Small intestine (tissue), 7 donors: Measurements from ENCODE around the gene SRMS. TPM values are rescaled to one million over a fixed set of nuclear protein-coding genes. Genes with fewer than 3 reads are reported as not detected.

Source experiments
- DNase-seq, 2 donors: peaks; one replicate each; pipeline versions ENCODE4 v3.0.0 to v3.0.0-alpha.2; 2013
- FAIRE-seq: peaks from 2 replicates; lab custom pipeline; 2012; peaks lifted over from hg19 to GRCh38; lab: Jason Lieb, UNC
- H3K27ac ChIP-seq, 3 donors: one replicate each; pipeline ENCODE4 v1.5.1; 2013; ENCODE audit warnings: low read length in 2 of 3, mild to moderate bottlenecking in 2 of 3, control low read depth in 1 of 3, inconsistent platforms in 1 of 3, low read depth in 1 of 3, moderate library complexity in 1 of 3
- H3K27me3 ChIP-seq, 3 donors: one replicate each; pipeline ENCODE4 v1.6.1; 2013; ENCODE audit warnings: low read length in 3 of 3, inconsistent platforms in 1 of 3; ENCODE audit not compliant: control insufficient read depth in 3 of 3, insufficient read depth in 3 of 3
- H3K36me3 ChIP-seq, 3 donors: one replicate each; pipeline ENCODE4 v1.6.1; 2013; ENCODE audit warnings: low read length in 3 of 3, inconsistent platforms in 1 of 3, low read depth in 1 of 3, mild to moderate bottlenecking in 1 of 3, moderate library complexity in 1 of 3; ENCODE audit not compliant: control insufficient read depth in 3 of 3, insufficient read depth in 2 of 3
- H3K4me1 ChIP-seq, 3 donors: one replicate each; pipeline ENCODE4 v1.6.1; 2013; ENCODE audit warnings: low read length in 2 of 3, inconsistent platforms in 1 of 3, low read depth in 1 of 3, mild to moderate bottlenecking in 1 of 3, moderate library complexity in 1 of 3; ENCODE audit not compliant: control insufficient read depth in 3 of 3, insufficient read depth in 2 of 3
- H3K4me3 ChIP-seq, 3 donors: one replicate each; pipeline ENCODE4 v1.5.1; 2013; ENCODE audit warnings: low read length in 3 of 3, control low read depth in 1 of 3, inconsistent platforms in 1 of 3, low read depth in 1 of 3, mild to moderate bottlenecking in 1 of 3, moderate library complexity in 1 of 3
- H3K9me3 ChIP-seq, 2 donors: one replicate each; pipeline ENCODE4 v1.6.1; 2013; ENCODE audit warnings: low read depth in 1 of 2, low read length in 1 of 2; ENCODE audit not compliant: control insufficient read depth in 2 of 2, insufficient read depth in 1 of 2
- WGBS, 3 donors: extraction: QIAGEN DNeasy Blood & Tissue Kit; methylation state at CpG; one replicate each; pipeline ENCODE4 v1.1.7; 2013; 5-methylcytosine and 5-hydroxymethylcytosine counted together
- polyA plus RNA-seq, 4 donors: library from polyadenylated mRNA; stranded (reverse) in 3 of 4; unstranded in 1 of 4; fragments of 200-250 nt in 3 of 4; fragments of 120-200 nt in 1 of 4; gene quantifications; one replicate each; pipeline versions ENCODE4 v1.2.1 to v1.2.3, GENCODE V29; 2013
- donor health status: healthy with polysubstance abuse.
- donor health status: control.
- donor health status: control.
- donor health status: Bipolar disorder and iron deficiency.
- donor health status: healthy.

SRMS gene
- polyA plus RNA-seq, 4 donors: 0.18 TPM; not detected in 3

- Histone ChIP-seq H3K4me3 (no peak overlapping the region), H3K27me3 (peaks cover 9 to 36% (median 11%) of the 10 kb centered on the region in 3 donors), H3K4me1 (peaks cover 0 to 6% (median 0%) of the 10 kb centered on the region in 3 donors), H3K36me3 (no peaks in the 10 kb centered on the region), H3K27ac (no peak overlapping the region), H3K9me3 (no peaks in the 10 kb centered on the region)
- DNase-seq: no peak
- 68 to 83% (median 81%) methylated on average over 7 of the region's 7 CpGs for WGBS, 3 donors
- FAIRE-seq: no peak
These were observed 53.5 kb downstream of the SRMS start for GRCh38 chr20:63494084-63494419.

- WGBS, 3 donors: 49 to 60% (median 53%) methylated on average over 13 of the region's 13 CpGs
- peaks cover 10 to 40% (median 16%) of the 10 kb centered on the region in 3 donors for H3K27me3 ChIP-seq
- H3K4me3 ChIP-seq: no peak overlapping the region
- H3K36me3 ChIP-seq: no peaks in the 10 kb centered on the region
- FAIRE-seq (no peak), DNase-seq (no peak)
- peaks cover 0 to 6% (median 0%) of the 10 kb centered on the region in 3 donors for H3K4me1 ChIP-seq
- H3K9me3 ChIP-seq: no peaks in the 10 kb centered on the region
- H3K27ac ChIP-seq: no peak overlapping the region
These were observed 54.0 kb downstream of the SRMS start for GRCh38 chr20:63493563-63494020.

- Histone ChIP-seq H3K27ac (no peak overlapping the region), H3K36me3 (no peaks in the 10 kb centered on the region), H3K4me1 (peaks cover 0 to 6% (median 0%) of the 10 kb centered on the region in 3 donors), H3K9me3 (no peaks in the 10 kb centered on the region), H3K27me3 (peaks cover 11 to 36% (median 12%) of the 10 kb centered on the region in 3 donors), H3K4me3 (no peak overlapping the region)
- DNase-seq (no peak), FAIRE-seq (no peak)
- WGBS, 3 donors: 89 to 92% (median 89%) methylated on average over 9 to 14 of the region's 14 CpGs
These were observed 54.6 kb downstream of the SRMS start for GRCh38 chr20:63492982-63493381.

- WGBS, 3 donors: 89 to 94% (median 90%) methylated on average over 2 of the region's 2 CpGs
- Histone ChIP-seq H3K27me3 (peaks cover 8 to 35% (median 12%) of the 10 kb centered on the region in 3 donors), H3K4me1 (peaks cover 0 to 6% (median 0%) of the 10 kb centered on the region in 3 donors), H3K27ac (no peak overlapping the region), H3K9me3 (no peaks in the 10 kb centered on the region), H3K4me3 (no peak overlapping the region), H3K36me3 (no peaks in the 10 kb centered on the region)
- DNase-seq: no peak
- FAIRE-seq: no peak
These were observed 55.0 kb downstream of the SRMS start for GRCh38 chr20:63492518-63492917.

- H3K4me1 ChIP-seq: peaks cover 0 to 6% (median 0%) of the 10 kb centered on the region in 3 donors
- FAIRE-seq: no peak
These were observed 55.8 kb downstream of the SRMS start for GRCh38 chr20:63491635-63492230.

GRCh38 chr20:63491078-63491477, 56.5 kb downstream of the SRMS start:
- H3K9me3 ChIP-seq: peaks cover 0 to 4% of the 10 kb centered on the region in 2 donors
- 66 to 85% (median 73%) methylated on average over 4 of the region's 4 CpGs for WGBS, 3 donors
- no peak overlapping the region for H3K27ac ChIP-seq
- no peak overlapping the region for H3K4me3 ChIP-seq
- no peaks in the 10 kb centered on the region for H3K36me3 ChIP-seq
- H3K4me1 ChIP-seq: peaks cover 0 to 1% (median 0%) of the 10 kb centered on the region in 3 donors
- H3K27me3 ChIP-seq: peaks cover 8 to 26% (median 12%) of the 10 kb centered on the region in 3 donors
- FAIRE-seq (no peak), DNase-seq (no peak)

More at GRCh38 chr20:63491635-63492230, 55.8 kb downstream of the SRMS start:
- DNase-seq: no peak
- Histone ChIP-seq H3K36me3 (no peaks in the 10 kb centered on the region), H3K9me3 (no peaks in the 10 kb centered on the region), H3K4me3 (no peak overlapping the region), H3K27me3 (peaks cover 8 to 32% (median 12%) of the 10 kb centered on the region in 3 donors), H3K27ac (no peak overlapping the region)
- 52 to 63% (median 60%) methylated on average over 4 of the region's 4 CpGs for WGBS, 3 donors

Other genes with a start within 250 kb of the SRMS start
- gene CHRNA4, start 186.4 kb downstream of the SRMS start, polyA plus RNA-seq: under 1 TPM in 2 of 4 donors, not detected in 2; 0.01 to 0.87 TPM
- gene KCNQ2, start 75.1 kb downstream of the SRMS start, polyA plus RNA-seq: 1 to 10 TPM in 1 of 4 donors, under 1 TPM in 2, not detected in 1; 0.27 to 1.4 (median 0.65) TPM
- gene EEF1A2, start 48.7 kb downstream of the SRMS start, polyA plus RNA-seq: 10 to 100 TPM in 2 of 4 donors, 1 to 10 TPM in 2; 3.1 to 18.6 (median 9.7) TPM
- 100 to 1,000 TPM; 273 to 356 (median 295) TPM for gene PPDPF, start 27.0 kb downstream of the SRMS start, polyA plus RNA-seq
- 10 to 100 TPM in 3 of 4 donors, under 1 TPM in 1; 0.56 to 87.0 (median 47.5) TPM for gene PTK6, start 10.4 kb downstream of the SRMS start, polyA plus RNA-seq
- gene FNDC11, start 6.4 kb upstream of the SRMS start, polyA plus RNA-seq: under 1 TPM in 2 of 4 donors, not detected in 2; 0.22 to 0.25 TPM
- 10 to 100 TPM in 2 of 4 donors, 1 to 10 TPM in 2; 3.8 to 14.2 (median 9.4) TPM for gene HELZ2, start 26.5 kb upstream of the SRMS start, polyA plus RNA-seq
- gene GMEB2, start 79.4 kb upstream of the SRMS start, polyA plus RNA-seq: 10 to 100 TPM in 1 of 4 donors, 1 to 10 TPM in 3; 8.4 to 10.4 (median 9.6) TPM
- gene STMN3, start 105.7 kb upstream of the SRMS start, polyA plus RNA-seq: 10 to 100 TPM in 1 of 4 donors, 1 to 10 TPM in 3; 1.1 to 21.4 (median 5.2) TPM
- 10 to 100 TPM in 2 of 4 donors, 1 to 10 TPM in 2; 3.5 to 15.0 (median 10.5) TPM for gene RTEL1, start 110.6 kb upstream of the SRMS start, polyA plus RNA-seq
- gene TNFRSF6B, start 148.9 kb upstream of the SRMS start, polyA plus RNA-seq: 10 to 100 TPM in 1 of 4 donors, 1 to 10 TPM in 3; 1.9 to 15.9 (median 5.8) TPM
- 10 to 100 TPM; 21.5 to 78.6 (median 60.8) TPM for gene ARFRP1, start 160.2 kb upstream of the SRMS start, polyA plus RNA-seq
- gene ZGPAT, start 160.3 kb upstream of the SRMS start, polyA plus RNA-seq: 10 to 100 TPM; 20.5 to 39.8 (median 30.6) TPM
- gene LIME1, start 188.9 kb upstream of the SRMS start, polyA plus RNA-seq: 10 to 100 TPM in 3 of 4 donors, 1 to 10 TPM in 1; 6.1 to 48.4 (median 22.6) TPM
- gene SLC2A4RG, start 192.0 kb upstream of the SRMS start, polyA plus RNA-seq: 10 to 100 TPM; 11.6 to 69.9 (median 17.6) TPM